ENCODE data around the gene RABGGTA. TPM values are rescaled to one million over a fixed set of nuclear protein-coding genes. Genes with fewer than 3 reads are reported as not detected.

The RABGGTA gene
- total RNA-seq, 1 donor from 2014 or later, result 31.1 TPM

- Mint-ChIP-seq H3K4me3 (no peak overlapping the region), H3K9me3 (no peaks in the 10 kb centered on the region), H3K27me3 (no peaks in the 10 kb centered on the region), H3K4me1 (ENCODE audit: unreplicated experiment) (peaks cover 2% of the 10 kb centered on the region), H3K27ac (no peak overlapping the region), H3K36me3 (peaks cover 4% of the 10 kb centered on the region)
- no peak for TF ChIP-seq CTCF (conservative IDR thresholded peaks at IDR 0.05)
- no peak for DNase-seq (ENCODE audit: extremely low spot score, unreplicated experiment)
Observed at GRCh38 chr14:24291446-24292117, 20.2 kb upstream of the RABGGTA start.

GRCh38 chr14:24290746-24291145 lies 19.3 kb upstream of the RABGGTA start:
- no peaks in the 10 kb centered on the region for H3K9me3 Mint-ChIP-seq
- H3K27ac Mint-ChIP-seq, result no peak overlapping the region
- TF ChIP-seq CTCF (conservative IDR thresholded peaks at IDR 0.05), result no peak
- no peak for DNase-seq (ENCODE audit: extremely low spot score, unreplicated experiment)
- peaks cover 3% of the 10 kb centered on the region for H3K36me3 Mint-ChIP-seq
- no peak overlapping the region for H3K4me3 Mint-ChIP-seq
- no peaks in the 10 kb centered on the region for H3K27me3 Mint-ChIP-seq
- H3K4me1 Mint-ChIP-seq (ENCODE audit: unreplicated experiment), result no peaks in the 10 kb centered on the region

GRCh38 chr14:24289649-24290280 lies 18.4 kb upstream of the RABGGTA start:
- no peak for TF ChIP-seq CTCF (conservative IDR thresholded peaks at IDR 0.05)
- no peak for DNase-seq (ENCODE audit: extremely low spot score, unreplicated experiment)
- no peaks in the 10 kb centered on the region for H3K9me3 Mint-ChIP-seq
- no peak overlapping the region for H3K27ac Mint-ChIP-seq
- no peak overlapping the region for H3K4me3 Mint-ChIP-seq
- peaks cover 3% of the 10 kb centered on the region for H3K36me3 Mint-ChIP-seq
- H3K4me1 Mint-ChIP-seq (ENCODE audit: unreplicated experiment), result peaks cover 5% of the 10 kb centered on the region
- H3K27me3 Mint-ChIP-seq, result no peaks in the 10 kb centered on the region

GRCh38 chr14:24286996-24287395 lies 15.6 kb upstream of the RABGGTA start:
- H3K27ac Mint-ChIP-seq, result no peak overlapping the region
- no peaks in the 10 kb centered on the region for H3K9me3 Mint-ChIP-seq
- no peak overlapping the region for H3K4me3 Mint-ChIP-seq

GRCh38 chr14:24285351-24285750 lies 14.0 kb upstream of the RABGGTA start:
- H3K27ac Mint-ChIP-seq, result peak overlapping the region; percentile 81
- no peaks in the 10 kb centered on the region for H3K9me3 Mint-ChIP-seq
- no peak for DNase-seq (ENCODE audit: extremely low spot score, unreplicated experiment)
- no peaks in the 10 kb centered on the region for H3K36me3 Mint-ChIP-seq
- no peak for TF ChIP-seq CTCF (conservative IDR thresholded peaks at IDR 0.05)
- H3K4me1 Mint-ChIP-seq (ENCODE audit: unreplicated experiment), result peaks cover 5% of the 10 kb centered on the region
- H3K27me3 Mint-ChIP-seq, result no peaks in the 10 kb centered on the region
- no peak overlapping the region for H3K4me3 Mint-ChIP-seq

More at GRCh38 chr14:24286996-24287395, 15.6 kb upstream of the RABGGTA start:
- peaks cover 3% of the 10 kb centered on the region for H3K36me3 Mint-ChIP-seq
- H3K27me3 Mint-ChIP-seq, result no peaks in the 10 kb centered on the region
- H3K4me1 Mint-ChIP-seq (ENCODE audit: unreplicated experiment), result peaks cover 5% of the 10 kb centered on the region
- DNase-seq (ENCODE audit: extremely low spot score, unreplicated experiment), result no peak
- TF ChIP-seq CTCF (conservative IDR thresholded peaks at IDR 0.05), result no peak

All from type B pancreatic cell (in vitro differentiated cells).